Calu3 (cell line): Measurements from ENCODE around the gene MOV10. TPM values are rescaled to one million over a fixed set of nuclear protein-coding genes. Genes with fewer than 3 reads are reported as not detected.
A peak's percentile ranks its signal among the peaks of the same experiment; 100 is the strongest.

Source experiments
- BruUV-seq: library from RNA; stranded (reverse); fragments of 400-500 nt; replicated peaks from 2 replicates; lab custom pipeline; 2021; lab: Mats Ljungman, UMichigan
- CTCF ChIA-PET: fragments of 300-600 bp; sonication (Branson Sonifier 250); formaldehyde crosslinking; loops from one replicate; lab custom pipeline; 2022; ENCODE audit warnings: antibody characterized with exemption; lab: Charles Lee
- DNase-seq: peaks from one replicate; pipeline ENCODE4 v3.0.0; 2022
- H3K27ac Mint-ChIP-seq: one replicate; pipeline ENCODE4 v1.8.0; 2022; ENCODE audit warnings: mixed read lengths; ENCODE audit not compliant: unreplicated experiment
- H3K27me3 Mint-ChIP-seq: one replicate; pipeline ENCODE4 v1.8.0; 2022; ENCODE audit warnings: mixed read lengths; ENCODE audit not compliant: unreplicated experiment
- H3K36me3 Mint-ChIP-seq: one replicate; pipeline ENCODE4 v1.8.0; 2022; ENCODE audit warnings: mild to moderate bottlenecking, moderate library complexity, mixed read lengths; ENCODE audit not compliant: insufficient read depth, unreplicated experiment
- H3K4me1 Mint-ChIP-seq: one replicate; pipeline ENCODE4 v1.8.0; 2022; ENCODE audit warnings: mild to moderate bottlenecking, low read depth, mixed read lengths; ENCODE audit not compliant: unreplicated experiment
- H3K4me3 Mint-ChIP-seq: one replicate; pipeline ENCODE4 v1.8.0; 2022; ENCODE audit warnings: mild to moderate bottlenecking, low read depth, moderate library complexity, mixed read lengths; ENCODE audit not compliant: unreplicated experiment
- H3K9me3 Mint-ChIP-seq: one replicate; pipeline ENCODE4 v1.8.0; 2022; ENCODE audit warnings: low read depth, mixed read lengths; ENCODE audit not compliant: unreplicated experiment
- CTCF ChIP-seq: fragments of 200-600 bp; IDR thresholded peaks from one replicate; pipeline ENCODE4 v1.8.0; 2022; ENCODE audit warnings: antibody characterized with exemption; ENCODE audit not compliant: unreplicated experiment
- intact Hi-C: fragments of 100-400 bp; cut with micrococcal nuclease; formaldehyde crosslinking; loops from one replicate; pipeline ENCODE4 v1.10.0; 2022; ENCODE audit not compliant: unreplicated experiment
- total RNA-seq: library from RNA; stranded (reverse); gene quantifications from 2 replicates; pipeline ENCODE4 v1.2.3, GENCODE V29; 2022

Gene MOV10
- total RNA-seq, 1 experiment from 2014 or later = 71.4 TPM

DNA sequence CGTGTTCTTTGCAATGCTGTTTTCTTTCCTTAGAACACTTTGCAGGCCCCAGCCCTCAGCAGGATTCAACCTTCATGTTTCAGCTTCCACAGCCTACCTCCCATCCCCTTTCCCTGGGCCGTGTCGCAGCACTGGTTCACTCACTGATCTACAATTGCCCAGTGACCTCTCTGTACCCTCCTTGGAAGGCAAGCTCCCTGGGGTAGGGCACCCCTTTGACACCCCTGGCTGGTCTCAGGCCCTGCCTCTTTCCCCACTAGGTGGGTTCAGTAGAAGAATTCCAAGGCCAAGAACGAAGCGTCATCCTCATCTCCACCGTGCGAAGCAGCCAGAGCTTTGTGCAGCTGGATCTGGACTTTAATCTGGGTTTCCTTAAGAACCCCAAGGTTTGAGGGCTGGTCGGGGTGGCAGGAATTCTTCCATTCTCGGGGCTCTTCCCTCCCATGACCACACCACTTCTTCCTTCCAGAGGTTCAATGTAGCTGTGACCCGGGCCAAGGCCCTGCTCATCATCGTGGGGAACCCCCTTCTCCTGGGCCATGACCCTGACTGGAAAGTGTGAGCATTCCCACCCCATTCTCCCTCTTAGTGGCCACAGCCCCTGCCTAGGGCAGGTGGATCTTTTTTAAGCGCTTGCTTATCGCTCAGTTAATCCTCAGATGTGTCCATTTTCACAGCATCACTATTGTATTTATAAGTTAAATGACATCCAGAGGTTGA, 25.1 kb downstream of the MOV10 start:
- BruUV-seq = no TSS peak
- Mint-ChIP-seq H3K4me1 (peaks cover 46% of the 10 kb centered on the region), H3K4me3 (no peak overlapping the region), H3K27me3 (no peaks in the 10 kb centered on the region), H3K36me3 (peaks cover 58% of the 10 kb centered on the region), H3K27ac (peak overlapping the region; percentile 69), H3K9me3 (no peaks in the 10 kb centered on the region)
- intact Hi-C loops = no loop called here
- DNase-seq = no peak
- CTCF ChIA-PET = interaction anchor here (1.6 kb wide), 1 partner anchor 26 kb away, joined by 10 read pairs; the partner anchor contains the start of gene MOV10
- no peak for TF ChIP-seq CTCF

- no TSS peak for BruUV-seq
- peak; percentile 91 for DNase-seq
- intact Hi-C loops = no loop called here
- no peaks in the 10 kb centered on the region for H3K9me3 Mint-ChIP-seq
- peak overlapping the region; percentile 37 for H3K4me3 Mint-ChIP-seq
- peaks cover 56% of the 10 kb centered on the region for H3K4me1 Mint-ChIP-seq
- CTCF ChIA-PET = no interaction called here
- TF ChIP-seq CTCF = no peak
- peak overlapping the region; percentile 93 for H3K27ac Mint-ChIP-seq
- H3K36me3 Mint-ChIP-seq = peaks cover 67% of the 10 kb centered on the region
- no peaks in the 10 kb centered on the region for H3K27me3 Mint-ChIP-seq
Observed at GRCh38 chr1:112700290-112701226, 26.1 kb downstream of the MOV10 start.

- BruUV-seq = no TSS peak
- H3K27ac Mint-ChIP-seq = peak overlapping the region; percentile 93
- H3K36me3 Mint-ChIP-seq = peaks cover 74% of the 10 kb centered on the region
- peaks cover 57% of the 10 kb centered on the region for H3K4me1 Mint-ChIP-seq
- peak overlapping the region; percentile 37 for H3K4me3 Mint-ChIP-seq
- H3K9me3 Mint-ChIP-seq = no peaks in the 10 kb centered on the region
- intact Hi-C loops = no loop called here
- no peak for DNase-seq
- no peaks in the 10 kb centered on the region for H3K27me3 Mint-ChIP-seq
- no peak for TF ChIP-seq CTCF
- CTCF ChIA-PET = no interaction called here
Observed at GRCh38 chr1:112701227-112702066, 27.0 kb downstream of the MOV10 start.

- CTCF ChIA-PET = no interaction called here
- H3K4me3 Mint-ChIP-seq = peak overlapping the region; percentile 31
- TF ChIP-seq CTCF = no peak
- intact Hi-C loops = no loop called here
- H3K4me1 Mint-ChIP-seq = peaks cover 57% of the 10 kb centered on the region
- peak overlapping the region; percentile 93 for H3K27ac Mint-ChIP-seq
- H3K9me3 Mint-ChIP-seq = no peaks in the 10 kb centered on the region
- no peaks in the 10 kb centered on the region for H3K27me3 Mint-ChIP-seq
- DNase-seq = no peak
- H3K36me3 Mint-ChIP-seq = peaks cover 79% of the 10 kb centered on the region
- no TSS peak for BruUV-seq
Observed at GRCh38 chr1:112702067-112702395, 27.6 kb downstream of the MOV10 start.
